NCI-H187 treated with DMSO at 0.1 percent for 48 hours (cell line): ENCODE results near the gene ZBTB12.
"Not testable (repeated sequence)": the region's sequence is repeated elsewhere in the genome, so short reads cannot be mapped to it uniquely, and the experiment has no call there.

Experiments used
- DNase-seq: peaks from one replicate; lab custom pipeline; 2025; lab: John Stamatoyannopoulos, UW

Gene ZBTB12

GRCh38 chr6:31901953-31902643 lies at the start of gene ZBTB12:
ZBTB12 (minus strand) TSS chr6:31902086; CDS start chr6:31901305, 781 bp downstream.
- DNase-seq: peak; percentile 52

- DNase-seq: no peak
Measured at GRCh38 chr6:31949926-31950548, 48.2 kb upstream of the ZBTB12 start.

GRCh38 chr6:31948753-31949413 lies 47.0 kb upstream of the ZBTB12 start:
- DNase-seq: no peak

- no peak for DNase-seq
Measured at GRCh38 chr6:31948306-31948705, 46.4 kb upstream of the ZBTB12 start.

GRCh38 chr6:31947864-31948263 lies 46.0 kb upstream of the ZBTB12 start:
- DNase-seq: no peak

- DNase-seq: no peak
Measured at GRCh38 chr6:31947070-31947675, 45.3 kb upstream of the ZBTB12 start.

- no peak for DNase-seq
Measured at GRCh38 chr6:31946370-31946885, 44.5 kb upstream of the ZBTB12 start.

GRCh38 chr6:31945507-31946369 lies 43.9 kb upstream of the ZBTB12 start, which contains the start of gene CFB:
CFB (plus strand) TSS chr6:31946095; CDS start chr6:31946222, 127 bp downstream.
- DNase-seq: no peak

- DNase-seq: no peak
Measured at GRCh38 chr6:31945154-31945506, 43.2 kb upstream of the ZBTB12 start.

GRCh38 chr6:31943742-31944141 lies 41.9 kb upstream of the ZBTB12 start:
- DNase-seq: no peak

GRCh38 chr6:31940256-31940664 lies 38.4 kb upstream of the ZBTB12 start:
- DNase-seq: no peak

- no peak for DNase-seq
Measured at GRCh38 chr6:31935823-31936222, 33.9 kb upstream of the ZBTB12 start.

GRCh38 chr6:31935021-31935420 lies 33.1 kb upstream of the ZBTB12 start:
- DNase-seq: no peak

- DNase-seq: no peak
Measured at GRCh38 chr6:31933537-31933936, 31.7 kb upstream of the ZBTB12 start.

GRCh38 chr6:31932137-31932536 lies 30.3 kb upstream of the ZBTB12 start:
- DNase-seq: not testable (repeated sequence)

GRCh38 chr6:31930962-31931361 lies 29.1 kb upstream of the ZBTB12 start:
- no peak for DNase-seq

GRCh38 chr6:31928672-31928939 lies 26.7 kb upstream of the ZBTB12 start:
- no peak for DNase-seq

- DNase-seq: no peak
Measured at GRCh38 chr6:31927863-31928671, 26.2 kb upstream of the ZBTB12 start.

- DNase-seq: no peak
Measured at GRCh38 chr6:31927242-31927862, 25.5 kb upstream of the ZBTB12 start, which contains the start of gene C2. C2 (plus strand) TSS chr6:31927717; CDS start chr6:31927753, 36 bp downstream.

- no peak for DNase-seq
Measured at GRCh38 chr6:31922942-31923341, 21.1 kb upstream of the ZBTB12 start.
